ENCODE data around the gene GPX3.

Gene GPX3

GRCh38 chr5:151058891-151059489, 38.6 kb downstream of the GPX3 start:
- no peak for DNase-seq

- no peak for DNase-seq
These were observed 40.4 kb downstream of the GPX3 start for GRCh38 chr5:151060742-151061141.

- DNase-seq, result no peak
These were observed 42.2 kb downstream of the GPX3 start for GRCh38 chr5:151062405-151063141.

GRCh38 chr5:151063142-151063989, 43.0 kb downstream of the GPX3 start:
- DNase-seq, result peak; percentile 77

GRCh38 chr5:151064916-151065499, 44.6 kb downstream of the GPX3 start:
- DNase-seq, result no peak

GRCh38 chr5:151065609-151066008, 45.2 kb downstream of the GPX3 start:
- no peak for DNase-seq

GRCh38 chr5:151066920-151067319, 46.5 kb downstream of the GPX3 start:
- no peak for DNase-seq

GRCh38 chr5:151067632-151068432, 47.4 kb downstream of the GPX3 start:
- no peak for DNase-seq

- DNase-seq, result no peak
These were observed 48.2 kb downstream of the GPX3 start for GRCh38 chr5:151068433-151069197.

GRCh38 chr5:151070449-151070848, 50.1 kb downstream of the GPX3 start:
- DNase-seq, result peak; percentile 8

GRCh38 chr5:151071021-151071420, 50.6 kb downstream of the GPX3 start:
- no peak for DNase-seq

GRCh38 chr5:151071848-151072629, 51.6 kb downstream of the GPX3 start:
- no peak for DNase-seq

GRCh38 chr5:151072630-151073025, 52.2 kb downstream of the GPX3 start:
- peak; percentile 75 for DNase-seq

GRCh38 chr5:151073280-151073679, 52.9 kb downstream of the GPX3 start:
- no peak for DNase-seq

- DNase-seq, result no peak
These were observed 54.2 kb downstream of the GPX3 start for GRCh38 chr5:151074557-151074956.

- DNase-seq, result peak; percentile 24
These were observed 55.4 kb downstream of the GPX3 start for GRCh38 chr5:151075698-151076331.

- no peak for DNase-seq
These were observed 56.2 kb downstream of the GPX3 start for GRCh38 chr5:151076616-151077015.

- no peak for DNase-seq
These were observed 57.0 kb downstream of the GPX3 start for GRCh38 chr5:151077419-151077818.

GRCh38 chr5:151077967-151078366, 57.6 kb downstream of the GPX3 start:
- DNase-seq, result no peak
